HEK293T (cell line): ENCODE measurements around the gene CDH26.

ENCODE experiments used
- CTCF ChIA-PET: fragments of 350-600 bp; formaldehyde crosslinking; extraction: SDS; loops from one replicate; lab custom pipeline; 2021; ENCODE audit warnings: antibody characterized with exemption, inconsistent platforms; lab: Yijun Ruan, JAX
- POLR2A ChIA-PET: fragments of 350-600 bp; formaldehyde crosslinking; extraction: SDS; loops from one replicate; lab custom pipeline; 2020; ENCODE audit warnings: antibody characterized with exemption, inconsistent platforms; lab: Yijun Ruan, JAX
- DNase-seq: peaks from one replicate; pipeline ENCODE4 v3.0.0; 2012; ENCODE audit warnings: mixed read lengths; ENCODE audit errors: extremely low spot score
- ARNT ChIP-seq: fragments of 450-650 bp; IDR thresholded peaks from 2 replicates; pipeline ENCODE4 v1.6.1; 2017; ENCODE audit warnings: mild to moderate bottlenecking
- BHLHE40 ChIP-seq: fragments of 450-650 bp; IDR thresholded peaks from 2 replicates; pipeline ENCODE4 v1.6.1; 2016; ENCODE audit warnings: mild to moderate bottlenecking, moderate library complexity, borderline replicate concordance
- CTBP1 ChIP-seq: fragments of 450-650 bp; IDR thresholded peaks from 2 replicates; pipeline ENCODE4 v1.6.1; 2016; ENCODE audit warnings: borderline replicate concordance
- ELF4 ChIP-seq: fragments of 450-650 bp; IDR thresholded peaks from 2 replicates; pipeline ENCODE4 v1.6.1; 2017; ENCODE audit warnings: antibody characterized with exemption
- FOXA1 ChIP-seq: fragments of 450-650 bp; IDR thresholded peaks from 2 replicates; pipeline ENCODE4 v1.6.1; 2016; ENCODE audit warnings: mild to moderate bottlenecking
- FOXK2 ChIP-seq: fragments of 450-650 bp; IDR thresholded peaks from 2 replicates; pipeline ENCODE4 v1.6.1; 2016; ENCODE audit warnings: mild to moderate bottlenecking
- FOXM1 ChIP-seq: fragments of 450-650 bp; IDR thresholded peaks from 2 replicates; pipeline ENCODE4 v1.6.1; 2017; ENCODE audit warnings: mild to moderate bottlenecking, borderline replicate concordance
- HDGF ChIP-seq: fragments of 450-650 bp; IDR thresholded peaks from 2 replicates; pipeline ENCODE4 v1.6.1; 2017; ENCODE audit warnings: antibody characterized with exemption, borderline replicate concordance
- L3MBTL2 ChIP-seq: fragments of 450-650 bp; conservative IDR thresholded peaks from 2 replicates; pipeline ENCODE4 v1.6.1; 2016; ENCODE audit warnings: mild to moderate bottlenecking
- LEF1 ChIP-seq: fragments of 450-650 bp; IDR thresholded peaks from 2 replicates; pipeline ENCODE4 v1.6.1; 2017; ENCODE audit warnings: mild to moderate bottlenecking, borderline replicate concordance
- NFRKB ChIP-seq: fragments of 450-650 bp; IDR thresholded peaks from 2 replicates; pipeline ENCODE4 v1.6.1; 2016; ENCODE audit warnings: mild to moderate bottlenecking, moderate library complexity
- SP1 ChIP-seq: fragments of 450-650 bp; IDR thresholded peaks from 2 replicates; pipeline ENCODE4 v1.6.1; 2017
- SUZ12 ChIP-seq: fragments of 450-650 bp; IDR thresholded peaks from 2 replicates; pipeline ENCODE4 v1.6.1; 2016; ENCODE audit warnings: mild to moderate bottlenecking
- TARDBP ChIP-seq: fragments of 450-650 bp; IDR thresholded peaks from 2 replicates; pipeline ENCODE4 v1.6.1; 2016
- ZNF384 ChIP-seq: fragments of 450-650 bp; IDR thresholded peaks from 2 replicates; pipeline ENCODE4 v1.6.1; 2016
- TF ChIP-seq, protein P1 (sequence below): fragments of 450-650 bp; IDR thresholded peaks from 2 replicates; pipeline ENCODE4 v1.6.1; 2016

CDH26 gene

DNA sequence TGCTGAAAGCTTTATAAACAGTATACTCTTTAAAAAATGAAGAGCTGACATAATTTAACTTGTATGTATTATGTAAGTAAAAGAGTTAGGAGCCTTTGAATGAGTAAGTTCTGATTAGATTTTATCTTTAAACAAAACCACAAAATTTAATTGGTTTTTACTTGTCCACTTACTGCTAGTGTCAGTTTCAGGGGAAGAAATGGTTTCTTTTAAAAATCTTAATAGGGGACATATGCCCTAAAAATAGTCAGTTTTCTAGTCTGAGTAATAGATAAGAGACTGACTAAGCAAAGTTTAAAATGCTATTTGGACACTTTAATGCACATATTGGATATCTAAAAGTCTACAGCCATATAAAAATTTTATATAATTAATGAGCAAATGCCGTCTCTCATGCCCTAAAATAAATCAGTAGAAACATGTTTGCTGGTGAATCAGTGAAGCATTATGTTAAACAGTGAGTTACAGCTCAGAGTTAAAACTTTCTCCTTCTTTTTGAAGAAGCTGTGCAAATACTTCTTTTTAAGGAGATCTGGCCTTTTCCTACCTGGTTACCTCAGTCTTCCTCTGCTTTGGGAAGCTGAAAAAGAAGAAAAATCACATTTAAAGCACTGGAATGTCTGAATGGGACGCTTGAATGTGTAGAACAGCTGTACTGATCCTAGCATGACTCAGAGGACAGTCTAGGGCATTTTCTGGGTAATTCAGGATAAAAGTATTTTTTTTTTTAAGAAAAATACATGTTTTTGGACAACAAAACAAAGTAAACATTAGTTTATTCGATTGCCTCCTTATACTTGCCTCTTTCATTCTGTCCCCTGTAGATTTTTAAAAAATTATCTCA lies 55.3 kb downstream of the CDH26 start:
- TF ChIP-seq HDGF (no peak), LEF1 (no peak), TARDBP (no peak), SUZ12 (no peak), ZNF384 (no peak), ELF4 (no peak)
- no peak for DNase-seq
- ChIA-PET CTCF (no interaction called here), POLR2A (no interaction called here)

DNA sequence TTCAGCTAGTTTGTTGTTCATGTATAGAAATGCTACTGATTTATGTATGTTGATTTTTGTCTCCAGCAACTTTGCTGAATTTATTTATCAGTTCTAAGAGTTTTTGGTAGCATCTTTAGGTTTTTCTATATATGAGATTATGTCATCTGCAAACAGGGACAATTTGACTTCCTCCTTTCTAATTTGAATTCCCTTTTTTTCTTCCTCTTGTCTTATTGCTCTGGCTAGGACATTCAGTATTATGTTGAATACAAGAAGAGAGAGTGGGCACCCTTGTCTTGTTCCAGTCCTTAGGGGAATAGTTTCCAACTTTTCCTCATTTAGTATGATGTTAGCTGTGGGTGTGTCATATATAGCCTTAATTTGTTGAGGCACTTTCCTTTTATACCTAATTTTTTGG lies 58.2 kb downstream of the CDH26 start:
- ChIA-PET CTCF (no interaction called here), POLR2A (no interaction called here)
- no peak for TF ChIP-seq NFRKB
- TF ChIP-seq HDGF: no peak
- no peak for TF ChIP-seq SP1
- TF ChIP-seq CTBP1: no peak
- no peak for TF ChIP-seq ELF4
- TF ChIP-seq FOXK2: no peak
- no peak for TF ChIP-seq LEF1
- no peak for TF ChIP-seq ARNT
- TF ChIP-seq FOXM1: no peak
- TF ChIP-seq BHLHE40: no peak
- TF ChIP-seq L3MBTL2: no peak
- TF ChIP-seq, protein P1, sequence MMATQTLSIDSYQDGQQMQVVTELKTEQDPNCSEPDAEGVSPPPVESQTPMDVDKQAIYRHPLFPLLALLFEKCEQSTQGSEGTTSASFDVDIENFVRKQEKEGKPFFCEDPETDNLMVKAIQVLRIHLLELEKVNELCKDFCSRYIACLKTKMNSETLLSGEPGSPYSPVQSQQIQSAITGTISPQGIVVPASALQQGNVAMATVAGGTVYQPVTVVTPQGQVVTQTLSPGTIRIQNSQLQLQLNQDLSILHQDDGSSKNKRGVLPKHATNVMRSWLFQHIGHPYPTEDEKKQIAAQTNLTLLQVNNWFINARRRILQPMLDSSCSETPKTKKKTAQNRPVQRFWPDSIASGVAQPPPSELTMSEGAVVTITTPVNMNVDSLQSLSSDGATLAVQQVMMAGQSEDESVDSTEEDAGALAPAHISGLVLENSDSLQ: no peak
- TF ChIP-seq FOXA1: no peak
- TF ChIP-seq SUZ12: no peak
- no peak for TF ChIP-seq ZNF384
- TF ChIP-seq TARDBP: no peak
- DNase-seq: no peak

DNA sequence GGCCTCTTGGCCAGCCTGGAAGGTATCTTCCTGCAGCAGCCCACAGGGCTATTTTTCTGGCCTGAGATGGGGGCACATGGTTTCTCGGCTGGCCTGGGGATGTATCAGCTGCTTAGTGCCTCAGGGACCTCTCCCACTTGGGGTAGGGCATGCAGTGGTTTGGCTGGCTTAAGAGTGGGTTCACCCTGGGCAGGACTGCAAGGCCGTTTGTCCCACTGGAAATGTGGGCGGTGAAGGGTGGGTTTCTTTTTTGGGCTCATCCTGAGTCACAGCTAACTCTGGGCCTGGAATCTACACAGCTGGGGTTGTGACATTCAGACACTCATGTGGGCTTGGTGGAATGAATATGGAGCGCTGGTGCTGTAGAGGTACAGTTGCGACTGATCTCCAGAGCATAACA lies 62.0 kb downstream of the CDH26 start:
- ChIA-PET CTCF (no interaction called here), POLR2A (no interaction called here)
- TF ChIP-seq FOXM1 (no peak), LEF1 (no peak), FOXA1 (no peak), NFRKB (no peak), TARDBP (no peak), ELF4 (no peak), FOXK2 (no peak), SP1 (no peak), ARNT (no peak), L3MBTL2 (no peak), BHLHE40 (no peak), HDGF (no peak)
- TF ChIP-seq, protein P1: no peak
- DNase-seq: no peak

DNA sequence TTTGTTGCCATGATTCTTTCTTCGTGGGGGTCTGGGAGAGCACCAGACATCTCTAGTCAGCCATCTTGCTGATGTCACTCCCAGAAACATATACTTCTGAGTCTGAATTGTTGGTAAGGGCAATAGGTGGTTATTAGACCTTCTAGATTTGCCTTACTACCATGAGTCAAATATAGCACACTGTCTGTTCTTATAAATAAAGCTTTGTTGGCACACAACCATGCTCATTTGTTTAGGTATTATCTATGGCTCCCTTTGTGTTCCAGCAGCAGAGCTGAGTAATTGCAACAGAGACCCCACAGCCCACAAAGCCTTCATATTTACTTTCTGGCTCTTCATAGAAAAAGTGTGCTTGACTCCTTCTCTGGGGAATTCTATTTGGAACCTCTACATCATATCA lies 62.9 kb downstream of the CDH26 start:
- no peak for DNase-seq
- ChIA-PET CTCF (no interaction called here), POLR2A (no interaction called here)
- no peak for TF ChIP-seq ZNF384
- TF ChIP-seq SUZ12: no peak
- no peak for TF ChIP-seq L3MBTL2
- TF ChIP-seq FOXA1: no peak
- TF ChIP-seq, protein P1: no peak
- no peak for TF ChIP-seq HDGF
- TF ChIP-seq NFRKB: no peak
- no peak for TF ChIP-seq FOXK2
- no peak for TF ChIP-seq TARDBP
- TF ChIP-seq BHLHE40: no peak

DNA sequence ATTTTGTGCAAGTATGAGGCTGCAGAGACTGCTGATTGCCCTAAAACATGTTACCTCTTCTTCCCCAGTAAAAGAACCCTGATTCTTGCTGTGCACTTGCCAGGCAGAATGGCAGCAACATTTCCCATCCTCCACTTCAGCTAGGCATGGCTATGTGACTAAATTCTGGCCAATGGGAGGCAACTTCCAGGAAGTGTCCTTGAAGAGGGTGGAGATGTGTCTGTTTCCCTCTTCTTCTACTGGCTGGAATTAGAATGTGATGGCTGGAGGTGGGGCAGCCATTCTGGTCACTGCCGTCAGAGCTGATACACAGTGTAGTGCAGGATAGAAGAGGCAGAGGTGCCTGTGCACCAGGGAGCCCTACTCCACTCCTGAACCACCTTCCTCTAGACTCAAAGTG lies 64.6 kb downstream of the CDH26 start:
- TF ChIP-seq SUZ12 (no peak), NFRKB (no peak), SP1 (no peak), FOXA1 (no peak), LEF1 (no peak), FOXK2 (no peak), CTBP1 (no peak)
- ChIA-PET CTCF (interaction anchor here (0.6 kb wide), 1 partner anchor 12 kb away, joined by 3 read pairs; no protein-coding TSS in a partner anchor), POLR2A (no interaction called here)
- no peak for DNase-seq

DNA sequence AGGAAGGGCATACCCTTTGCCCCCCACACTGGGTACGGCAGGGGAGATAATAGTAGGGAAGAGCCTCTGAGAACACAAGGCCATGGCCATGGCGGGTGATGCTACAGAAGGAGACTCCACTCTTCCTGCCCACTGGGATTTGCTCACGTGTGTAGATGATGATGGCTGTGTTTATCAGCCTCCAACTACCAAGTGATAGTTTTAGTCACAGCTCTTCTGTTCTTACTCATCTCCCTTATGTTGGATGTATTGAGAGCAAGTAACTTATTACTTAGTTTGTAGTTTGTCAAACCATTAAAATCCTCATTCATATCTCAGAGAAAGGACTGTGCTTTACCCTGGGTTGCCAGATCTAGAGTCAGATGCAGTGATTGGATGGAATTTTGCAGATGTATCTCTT lies 66.0 kb downstream of the CDH26 start:
- TF ChIP-seq FOXK2: no peak
- TF ChIP-seq L3MBTL2: no peak
- no peak for TF ChIP-seq CTBP1
- no peak for TF ChIP-seq ZNF384
- TF ChIP-seq FOXM1: no peak
- no peak for TF ChIP-seq LEF1
- no peak for TF ChIP-seq SP1
- TF ChIP-seq ELF4: no peak
- no peak for TF ChIP-seq BHLHE40
- no peak for TF ChIP-seq SUZ12
- no peak for TF ChIP-seq NFRKB
- TF ChIP-seq, protein P1: no peak
- no peak for TF ChIP-seq HDGF
- no peak for TF ChIP-seq TARDBP
- no peak for TF ChIP-seq ARNT
- CTCF ChIA-PET: no interaction called here
- POLR2A ChIA-PET: interaction anchor here (1.2 kb wide), 1 partner anchor 84 kb away, joined by 3 read pairs; the partner anchor contains the start of genes FAM217B and PPP1R3D
- no peak for DNase-seq
